Rectal smooth muscle tissue (tissue), 1 donor: ENCODE measurements around the gene RALGAPA2.

Experiments
- H3K27ac ChIP-seq: one replicate; pipeline ENCODE4 v1.7.0; 2013; ENCODE audit warnings: low read depth, low read length, inconsistent platforms
- H3K27me3 ChIP-seq: one replicate; pipeline ENCODE4 v1.7.0; 2013; ENCODE audit warnings: low read length; ENCODE audit not compliant: control insufficient read depth, insufficient read depth
- H3K36me3 ChIP-seq: one replicate; pipeline ENCODE4 v1.7.0; 2013; ENCODE audit warnings: low read length; ENCODE audit not compliant: control insufficient read depth, insufficient read depth
- H3K4me1 ChIP-seq: one replicate; pipeline ENCODE4 v1.7.0; 2013; ENCODE audit warnings: low read length; ENCODE audit not compliant: control insufficient read depth, insufficient read depth
- H3K4me3 ChIP-seq: one replicate; pipeline ENCODE4 v1.7.0; 2013; ENCODE audit warnings: low read length
- H3K9ac ChIP-seq: one replicate; pipeline ENCODE4 v1.7.0; 2013; ENCODE audit warnings: low read length

The RALGAPA2 gene

DNA sequence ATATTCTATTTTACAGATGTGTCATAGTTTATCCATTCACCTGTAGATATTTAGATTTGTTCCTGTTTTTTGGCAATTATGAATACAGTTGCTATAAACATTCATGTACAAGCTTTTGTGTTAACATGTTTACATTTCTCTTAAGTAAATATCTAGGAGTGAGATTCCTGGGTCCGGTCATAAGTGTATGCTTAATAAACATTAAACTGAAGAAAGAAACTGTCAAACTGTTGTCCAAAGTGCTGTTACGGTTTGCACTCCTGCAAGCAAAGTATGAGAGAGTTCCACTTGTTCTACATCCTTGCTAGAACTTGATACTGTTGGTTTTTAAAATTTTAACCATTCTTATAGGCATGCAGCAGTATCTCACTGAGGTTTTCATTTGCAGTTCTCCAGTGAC is 138.6 kb downstream of the RALGAPA2 start:
- Histone ChIP-seq H3K9ac (no peak overlapping the region), H3K36me3 (peaks cover 5% of the 10 kb centered on the region), H3K27me3 (no peaks in the 10 kb centered on the region), H3K27ac (no peak overlapping the region), H3K4me1 (no peaks in the 10 kb centered on the region), H3K4me3 (no peak overlapping the region)

DNA sequence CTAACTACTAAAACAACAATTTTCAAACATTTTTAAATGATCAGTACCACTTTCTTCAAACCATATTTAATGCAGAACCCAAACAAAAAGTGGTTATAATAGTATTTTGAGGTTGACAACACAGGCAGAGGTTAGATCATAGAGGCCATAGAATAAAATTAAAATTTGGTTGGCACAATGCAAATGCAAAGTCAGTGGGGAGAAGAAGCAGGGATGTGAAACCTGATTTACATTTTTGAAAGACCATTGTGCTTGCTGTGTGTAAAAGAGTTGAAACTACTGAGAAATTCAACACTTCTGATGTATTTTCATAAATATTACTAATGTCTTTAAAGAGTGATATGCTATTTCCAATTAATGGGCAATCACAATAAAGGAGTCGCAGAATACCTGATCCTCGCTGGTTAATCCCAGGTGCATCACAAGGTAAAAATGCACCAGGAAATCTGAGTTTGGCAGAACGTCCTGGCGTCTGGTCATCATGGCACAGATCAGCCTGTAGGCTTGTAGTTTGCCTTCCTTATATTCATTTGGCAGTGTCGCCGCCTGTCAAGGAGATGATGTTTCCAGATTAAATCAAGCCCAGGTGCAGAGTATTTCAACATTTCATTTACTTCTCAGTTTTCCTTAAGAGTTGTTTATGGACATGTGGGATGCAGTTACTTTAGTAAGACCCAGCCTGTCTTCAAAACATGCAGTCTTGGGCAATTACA is 141.2 kb downstream of the RALGAPA2 start:
- Histone ChIP-seq H3K4me1 (no peaks in the 10 kb centered on the region), H3K36me3 (peaks cover 5% of the 10 kb centered on the region), H3K27me3 (no peaks in the 10 kb centered on the region)

DNA sequence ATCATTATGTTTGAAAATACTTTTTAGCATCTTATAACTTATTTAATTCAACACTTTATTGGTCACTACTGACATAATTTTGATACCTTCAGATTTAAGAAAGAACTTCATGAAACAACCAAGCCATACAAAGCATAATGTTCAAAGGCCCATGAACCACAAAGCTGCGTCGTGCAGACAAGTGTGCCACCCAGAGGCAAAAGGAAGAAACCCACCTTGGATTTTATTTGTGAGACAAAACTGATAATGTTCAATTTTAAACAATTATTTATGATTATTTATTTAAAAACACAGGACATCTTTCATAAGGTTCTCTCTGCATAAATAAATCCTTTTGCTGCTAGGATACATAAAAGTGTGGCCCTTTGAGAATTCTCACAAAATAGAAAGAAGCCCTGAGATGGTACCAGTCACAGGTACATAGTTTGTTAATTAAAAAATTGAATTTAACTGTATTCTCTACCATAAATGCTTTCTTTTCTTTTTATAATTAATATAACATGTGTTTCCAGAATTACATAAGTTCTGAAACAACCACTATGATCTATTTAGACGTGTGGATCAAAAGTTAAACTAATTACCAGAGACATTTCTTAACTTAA is 143.7 kb downstream of the RALGAPA2 start:
- no peaks in the 10 kb centered on the region for H3K27me3 ChIP-seq
- no peak overlapping the region for H3K27ac ChIP-seq
- peaks cover 8% of the 10 kb centered on the region for H3K36me3 ChIP-seq
- no peak overlapping the region for H3K9ac ChIP-seq
- no peak overlapping the region for H3K4me3 ChIP-seq
- H3K4me1 ChIP-seq, result no peaks in the 10 kb centered on the region

More for the DNA sequence above, 141.2 kb downstream of the RALGAPA2 start:
- H3K9ac ChIP-seq, result no peak overlapping the region
- H3K27ac ChIP-seq, result no peak overlapping the region
- H3K4me3 ChIP-seq, result no peak overlapping the region

DNA sequence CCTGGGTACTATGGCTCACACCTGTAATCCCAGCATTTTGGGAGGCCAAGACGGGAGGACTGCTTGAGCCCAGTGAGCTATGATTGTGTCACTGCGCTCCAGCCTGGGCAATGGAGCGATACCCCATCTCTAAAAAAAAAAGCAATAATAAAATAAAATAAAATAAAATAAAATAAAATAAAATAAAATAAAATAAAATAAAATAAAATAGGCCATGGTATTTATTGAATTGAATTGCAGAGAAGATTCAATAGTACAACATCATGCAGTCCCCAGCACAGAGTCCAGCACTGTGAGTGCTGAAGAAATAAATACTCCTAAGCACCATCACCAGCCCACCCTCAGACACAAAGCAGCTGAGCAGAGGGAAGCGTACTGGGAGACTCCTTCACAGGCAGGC is 144.7 kb downstream of the RALGAPA2 start:
- Histone ChIP-seq H3K27ac (no peak overlapping the region), H3K4me1 (no peaks in the 10 kb centered on the region)

DNA sequence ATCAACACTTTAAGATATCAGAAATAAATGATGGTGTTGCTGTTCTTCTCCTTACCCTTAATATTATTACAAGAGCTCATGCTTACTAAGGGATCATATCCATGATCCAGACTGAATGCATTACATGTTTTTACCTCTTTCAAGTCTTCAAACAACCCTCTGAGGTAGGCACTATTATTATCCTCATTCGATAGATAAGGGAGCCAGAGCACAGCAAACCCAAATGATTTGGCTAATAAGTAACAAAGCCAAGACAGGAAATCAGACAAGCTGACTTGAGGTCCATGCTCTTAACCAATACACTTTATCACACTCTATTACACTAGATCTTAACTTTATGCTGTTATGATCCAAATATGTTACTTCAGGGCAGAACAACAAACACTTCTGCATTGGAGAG is 145.9 kb downstream of the RALGAPA2 start:
- Histone ChIP-seq H3K36me3 (peaks cover 5% of the 10 kb centered on the region), H3K4me1 (no peaks in the 10 kb centered on the region)

More for the DNA sequence above, 144.7 kb downstream of the RALGAPA2 start:
- H3K27me3 ChIP-seq, result no peaks in the 10 kb centered on the region
- no peak overlapping the region for H3K9ac ChIP-seq
- H3K36me3 ChIP-seq, result peaks cover 6% of the 10 kb centered on the region
- no peak overlapping the region for H3K4me3 ChIP-seq

DNA sequence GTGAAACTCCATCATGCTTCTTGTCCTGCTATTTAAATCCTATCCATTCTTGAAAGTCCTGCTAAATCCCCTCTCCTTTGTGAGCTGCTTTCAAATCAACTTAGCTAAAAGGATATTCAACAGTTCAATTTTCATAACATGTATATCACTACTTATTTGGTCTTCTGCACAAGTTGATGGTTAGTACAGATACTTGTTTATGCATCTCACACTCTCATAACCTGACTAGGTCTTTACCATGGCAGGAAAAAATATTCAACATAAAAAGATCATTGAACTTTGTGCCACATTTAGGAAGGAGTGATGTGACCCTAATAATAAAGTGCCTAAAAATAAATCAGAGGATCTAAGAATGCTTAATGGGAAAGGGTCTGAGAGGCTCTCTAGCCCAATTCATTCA is 148.2 kb downstream of the RALGAPA2 start:
- peaks cover 3% of the 10 kb centered on the region for H3K36me3 ChIP-seq
- H3K27ac ChIP-seq, result no peak overlapping the region
- H3K4me1 ChIP-seq, result no peaks in the 10 kb centered on the region
- H3K27me3 ChIP-seq, result no peaks in the 10 kb centered on the region
- H3K9ac ChIP-seq, result no peak overlapping the region
- H3K4me3 ChIP-seq, result no peak overlapping the region

More for the DNA sequence above, 145.9 kb downstream of the RALGAPA2 start:
- no peak overlapping the region for H3K4me3 ChIP-seq
- H3K9ac ChIP-seq, result no peak overlapping the region
- no peaks in the 10 kb centered on the region for H3K27me3 ChIP-seq
- no peak overlapping the region for H3K27ac ChIP-seq

DNA sequence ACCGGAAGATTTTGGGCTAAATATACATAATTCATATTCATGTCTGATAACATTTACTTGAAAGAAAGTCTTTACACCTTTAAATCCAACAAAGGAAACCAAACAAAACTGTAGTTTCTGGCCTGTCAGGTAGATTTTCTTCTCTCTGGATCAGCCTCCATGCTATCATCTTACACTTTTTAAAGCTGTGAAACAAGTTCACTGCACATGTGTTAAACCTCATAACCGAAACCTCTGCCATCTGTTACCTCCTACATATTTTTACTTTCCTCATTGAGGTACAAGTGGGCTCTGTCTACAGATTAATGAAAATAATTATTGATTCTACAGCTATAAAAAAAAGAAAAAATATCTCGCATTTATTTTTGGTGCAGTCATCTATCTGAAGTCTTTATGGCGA is 149.9 kb downstream of the RALGAPA2 start:
- no peak overlapping the region for H3K27ac ChIP-seq
- peaks cover 3% of the 10 kb centered on the region for H3K36me3 ChIP-seq
- H3K9ac ChIP-seq, result no peak overlapping the region
- no peaks in the 10 kb centered on the region for H3K27me3 ChIP-seq
- no peak overlapping the region for H3K4me3 ChIP-seq
- H3K4me1 ChIP-seq, result no peaks in the 10 kb centered on the region

DNA sequence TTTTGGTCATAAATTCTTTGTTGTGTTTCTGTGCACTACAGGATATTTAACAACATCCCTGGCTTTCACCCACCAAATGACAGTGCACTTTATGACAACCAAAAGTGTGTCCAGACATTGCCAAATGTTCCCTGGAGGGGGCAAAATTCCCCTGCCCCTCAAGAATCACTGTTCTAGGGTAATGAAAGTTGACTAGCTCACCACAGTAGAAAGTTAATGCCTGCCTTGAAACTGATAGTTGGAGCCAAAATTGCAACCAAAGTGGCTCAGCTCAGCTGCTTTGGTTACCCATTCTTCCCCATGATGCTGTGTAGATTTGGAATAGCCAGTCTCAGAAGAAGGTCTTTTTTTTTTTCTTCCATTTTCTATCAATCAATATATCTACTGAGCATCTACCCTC is 150.6 kb downstream of the RALGAPA2 start:
- H3K4me1 ChIP-seq, result no peaks in the 10 kb centered on the region
- H3K9ac ChIP-seq, result no peak overlapping the region
- no peaks in the 10 kb centered on the region for H3K27me3 ChIP-seq
- peaks cover 3% of the 10 kb centered on the region for H3K36me3 ChIP-seq
- H3K4me3 ChIP-seq, result no peak overlapping the region
- no peak overlapping the region for H3K27ac ChIP-seq

DNA sequence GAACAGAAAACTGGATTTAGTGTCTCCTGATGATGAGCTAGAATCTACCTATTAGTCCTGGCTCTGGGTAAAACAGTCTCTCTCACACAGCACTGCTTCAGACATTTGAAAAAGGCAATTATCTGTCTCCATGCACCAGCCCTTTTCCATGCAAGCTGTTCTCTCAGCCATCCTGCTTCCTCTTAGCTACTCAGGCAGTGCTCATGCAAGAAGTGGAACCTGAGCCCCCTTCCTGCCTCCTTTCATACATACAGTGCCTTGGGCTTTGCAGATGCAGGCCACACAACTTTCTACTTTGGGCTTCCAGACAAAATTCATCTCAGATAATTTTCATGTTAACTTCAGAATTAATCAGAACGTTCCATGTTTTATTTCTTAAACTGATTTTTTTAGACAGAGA is 151.3 kb downstream of the RALGAPA2 start:
- H3K36me3 ChIP-seq, result peaks cover 3% of the 10 kb centered on the region
- no peaks in the 10 kb centered on the region for H3K4me1 ChIP-seq
- H3K27me3 ChIP-seq, result no peaks in the 10 kb centered on the region
- H3K27ac ChIP-seq, result no peak overlapping the region
- H3K9ac ChIP-seq, result no peak overlapping the region
- H3K4me3 ChIP-seq, result no peak overlapping the region

DNA sequence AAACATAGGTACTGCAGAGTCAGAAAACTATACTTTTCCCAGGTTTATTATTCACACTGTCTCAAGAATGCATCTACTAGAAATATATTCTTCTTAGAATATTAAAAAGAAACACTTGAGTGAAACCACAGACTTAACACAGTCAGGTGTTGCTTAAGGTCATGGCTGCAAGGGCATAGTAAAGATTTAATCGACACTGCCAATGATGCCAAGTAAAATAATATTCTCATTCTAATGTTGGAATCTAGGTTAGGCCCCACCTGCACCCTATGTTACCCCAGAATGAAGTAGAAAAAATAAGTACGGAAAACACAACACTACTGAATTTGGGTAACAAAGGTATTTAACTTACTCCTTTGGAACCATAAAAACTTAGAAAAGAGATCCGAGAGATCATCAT is 155.0 kb downstream of the RALGAPA2 start:
- peaks cover 3% of the 10 kb centered on the region for H3K36me3 ChIP-seq
- H3K9ac ChIP-seq, result no peak overlapping the region

DNA sequence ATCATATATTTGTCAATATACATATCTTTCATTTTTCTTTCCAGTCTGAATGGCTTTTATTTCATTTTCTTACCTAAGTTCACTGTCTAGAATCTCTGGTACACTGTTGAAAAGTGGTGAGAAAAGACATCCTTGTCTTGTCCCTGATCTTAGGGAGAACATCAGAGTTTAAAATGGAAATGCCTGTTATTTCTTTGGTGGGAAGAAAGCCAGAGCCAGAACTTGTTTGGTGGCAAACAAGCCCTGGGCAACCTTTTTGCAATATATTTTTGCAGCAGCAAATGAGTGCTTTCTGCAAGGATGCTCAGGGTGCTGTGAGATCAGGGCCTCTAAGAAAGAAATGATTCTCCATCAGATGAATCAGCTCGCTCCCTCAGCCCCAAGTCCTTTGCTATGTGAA is 156.6 kb downstream of the RALGAPA2 start:
- Histone ChIP-seq H3K9ac (no peak overlapping the region), H3K36me3 (peaks cover 3% of the 10 kb centered on the region), H3K27ac (no peak overlapping the region), H3K4me1 (no peaks in the 10 kb centered on the region), H3K4me3 (no peak overlapping the region), H3K27me3 (no peaks in the 10 kb centered on the region)

More for the DNA sequence above, 155.0 kb downstream of the RALGAPA2 start:
- H3K4me1 ChIP-seq, result no peaks in the 10 kb centered on the region
- no peak overlapping the region for H3K27ac ChIP-seq
- H3K27me3 ChIP-seq, result no peaks in the 10 kb centered on the region
- H3K4me3 ChIP-seq, result no peak overlapping the region

DNA sequence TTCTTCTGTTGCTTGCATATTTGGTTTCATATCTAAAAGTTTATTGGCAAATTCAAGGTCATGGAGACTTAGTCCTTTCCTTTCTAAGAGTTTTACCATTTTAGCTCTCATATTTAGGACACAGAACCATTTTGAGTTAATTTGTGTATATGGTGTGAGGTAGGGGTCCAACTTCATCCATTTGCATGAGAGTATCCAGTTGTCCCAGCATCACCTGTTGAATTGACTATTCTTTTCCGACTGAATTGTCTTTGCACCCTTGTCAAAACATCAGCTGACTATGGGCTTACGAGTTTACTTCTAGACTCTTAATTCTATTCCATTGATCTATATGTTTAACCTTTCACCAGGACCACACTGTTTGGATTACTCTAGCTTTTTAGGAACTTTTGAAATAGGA is 157.5 kb downstream of the RALGAPA2 start:
- Histone ChIP-seq H3K9ac (no peak overlapping the region), H3K36me3 (peaks cover 3% of the 10 kb centered on the region), H3K4me1 (no peaks in the 10 kb centered on the region), H3K27me3 (no peaks in the 10 kb centered on the region), H3K4me3 (no peak overlapping the region), H3K27ac (no peak overlapping the region)

DNA sequence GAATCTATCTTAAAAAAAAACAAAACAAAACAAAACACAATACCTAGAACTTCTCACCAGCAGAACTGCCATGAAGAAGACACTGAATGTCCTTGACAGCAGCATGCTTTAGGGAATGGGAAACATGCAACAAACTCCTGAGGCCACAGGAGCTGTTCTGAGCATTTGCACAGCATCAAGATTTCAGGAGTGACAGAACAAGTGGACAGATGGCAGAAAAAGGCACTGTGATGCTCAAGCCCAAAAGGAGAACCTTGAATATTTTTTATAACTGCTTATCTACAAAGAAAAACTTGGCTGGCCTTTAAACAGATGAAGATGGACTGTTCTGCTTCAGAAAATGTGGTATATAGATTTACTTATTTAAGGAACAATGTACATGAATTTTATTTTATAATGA is 158.9 kb downstream of the RALGAPA2 start:
- Histone ChIP-seq H3K36me3 (peaks cover 3% of the 10 kb centered on the region), H3K4me1 (no peaks in the 10 kb centered on the region), H3K9ac (no peak overlapping the region), H3K27ac (no peak overlapping the region), H3K27me3 (no peaks in the 10 kb centered on the region), H3K4me3 (no peak overlapping the region)
